Epithelial cell of esophagus (primary cell): ENCODE measurements around the gene CCNF.

Source experiments
- DNase-seq: peaks from one replicate; pipeline ENCODE4 v3.0.0; 2010; ENCODE audit warnings: low read depth
- H3K4me3 ChIP-seq: 2 replicates; pipeline ENCODE4 v1.5.1; 2011; ENCODE audit warnings: mild to moderate bottlenecking, low read length, control low read depth
- TF ChIP-seq, protein P1 (sequence below): IDR thresholded peaks from 2 replicates; pipeline ENCODE4 v1.5.1; 2011; ENCODE audit warnings: low read depth, mild to moderate bottlenecking, low read length, control low read depth, inconsistent platforms; ENCODE audit not compliant: insufficient read depth; ENCODE audit errors: missing control alignments

Gene CCNF

DNA sequence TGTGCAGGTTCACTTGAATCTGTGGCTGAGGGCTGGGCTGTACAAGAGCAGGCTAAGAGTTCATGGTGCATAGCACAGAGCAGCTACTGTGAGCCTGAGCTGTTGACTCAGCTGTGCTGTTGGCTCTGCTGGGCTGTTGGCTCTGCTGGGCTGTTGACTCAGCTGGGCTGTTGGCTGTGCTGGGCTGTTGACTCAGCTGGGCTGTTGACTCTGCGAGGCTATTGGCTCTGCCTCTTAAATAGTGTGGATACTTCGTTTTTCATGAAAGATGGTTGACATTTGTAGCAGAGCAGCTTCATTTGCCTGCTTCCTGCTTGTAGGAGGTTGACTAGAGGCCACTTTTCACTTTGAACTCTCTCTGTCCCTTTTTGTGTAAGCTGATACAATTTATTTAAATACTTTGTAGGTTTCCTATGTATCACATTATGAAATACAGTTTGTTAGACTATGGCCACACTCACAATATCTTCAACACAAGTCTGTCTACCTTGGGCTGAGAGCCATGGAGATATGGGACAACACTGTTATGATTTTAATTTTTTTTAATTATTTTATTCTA, 40.3 kb upstream of the CCNF start:
- no peak overlapping the region for H3K4me3 ChIP-seq
- TF ChIP-seq, protein P1, sequence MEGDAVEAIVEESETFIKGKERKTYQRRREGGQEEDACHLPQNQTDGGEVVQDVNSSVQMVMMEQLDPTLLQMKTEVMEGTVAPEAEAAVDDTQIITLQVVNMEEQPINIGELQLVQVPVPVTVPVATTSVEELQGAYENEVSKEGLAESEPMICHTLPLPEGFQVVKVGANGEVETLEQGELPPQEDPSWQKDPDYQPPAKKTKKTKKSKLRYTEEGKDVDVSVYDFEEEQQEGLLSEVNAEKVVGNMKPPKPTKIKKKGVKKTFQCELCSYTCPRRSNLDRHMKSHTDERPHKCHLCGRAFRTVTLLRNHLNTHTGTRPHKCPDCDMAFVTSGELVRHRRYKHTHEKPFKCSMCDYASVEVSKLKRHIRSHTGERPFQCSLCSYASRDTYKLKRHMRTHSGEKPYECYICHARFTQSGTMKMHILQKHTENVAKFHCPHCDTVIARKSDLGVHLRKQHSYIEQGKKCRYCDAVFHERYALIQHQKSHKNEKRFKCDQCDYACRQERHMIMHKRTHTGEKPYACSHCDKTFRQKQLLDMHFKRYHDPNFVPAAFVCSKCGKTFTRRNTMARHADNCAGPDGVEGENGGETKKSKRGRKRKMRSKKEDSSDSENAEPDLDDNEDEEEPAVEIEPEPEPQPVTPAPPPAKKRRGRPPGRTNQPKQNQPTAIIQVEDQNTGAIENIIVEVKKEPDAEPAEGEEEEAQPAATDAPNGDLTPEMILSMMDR = no peak
- peak; percentile 71 for DNase-seq

DNA sequence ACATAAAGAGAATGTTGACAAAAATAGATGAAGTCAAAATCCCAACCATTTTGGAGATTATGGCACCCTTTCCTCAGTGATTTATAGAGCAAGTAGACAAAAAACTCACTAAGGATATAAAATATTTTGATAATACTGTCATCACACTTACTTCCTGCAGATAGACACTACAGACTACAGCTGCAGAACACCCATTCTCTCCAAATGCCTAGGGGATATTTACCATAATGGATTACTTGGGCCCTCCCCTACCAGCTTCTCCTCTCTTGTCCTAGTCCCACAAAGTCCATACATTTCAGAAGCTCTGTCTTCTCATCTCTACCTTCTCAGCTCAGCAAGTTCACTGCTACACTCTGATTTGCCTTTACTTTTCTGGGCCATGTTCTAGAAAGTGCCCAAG, 37.2 kb upstream of the CCNF start:
- TF ChIP-seq, protein P1 = no peak
- peak; percentile 21 for DNase-seq
- no peak overlapping the region for H3K4me3 ChIP-seq

- no peak overlapping the region for H3K4me3 ChIP-seq
- TF ChIP-seq, protein P1 = no peak
- peak; percentile 36 for DNase-seq
Measured at GRCh38 chr16:2398520-2398919, 30.7 kb upstream of the CCNF start.

- TF ChIP-seq, protein P1 = no peak
- H3K4me3 ChIP-seq = no peak overlapping the region
Measured at GRCh38 chr16:2404099-2404498, 25.1 kb upstream of the CCNF start.

GRCh38 chr16:2415085-2415484, 14.2 kb upstream of the CCNF start:
- no peak overlapping the region for H3K4me3 ChIP-seq
- DNase-seq = no peak
- TF ChIP-seq, protein P1 = no peak

More at GRCh38 chr16:2404099-2404498, 25.1 kb upstream of the CCNF start:
- DNase-seq = no peak

- DNase-seq = no peak
- TF ChIP-seq, protein P1 = no peak
- no peak overlapping the region for H3K4me3 ChIP-seq
Measured at GRCh38 chr16:2420035-2420434, 9.2 kb upstream of the CCNF start.
